ENCODE data around the gene EVC. TPM values are rescaled to one million over a fixed set of nuclear protein-coding genes. Genes with fewer than 3 reads are reported as not detected.

The EVC gene
- total and polyA plus RNA-seq, 2 experiments from 2014 or later: 4.8 to 8.6 TPM

DNA sequence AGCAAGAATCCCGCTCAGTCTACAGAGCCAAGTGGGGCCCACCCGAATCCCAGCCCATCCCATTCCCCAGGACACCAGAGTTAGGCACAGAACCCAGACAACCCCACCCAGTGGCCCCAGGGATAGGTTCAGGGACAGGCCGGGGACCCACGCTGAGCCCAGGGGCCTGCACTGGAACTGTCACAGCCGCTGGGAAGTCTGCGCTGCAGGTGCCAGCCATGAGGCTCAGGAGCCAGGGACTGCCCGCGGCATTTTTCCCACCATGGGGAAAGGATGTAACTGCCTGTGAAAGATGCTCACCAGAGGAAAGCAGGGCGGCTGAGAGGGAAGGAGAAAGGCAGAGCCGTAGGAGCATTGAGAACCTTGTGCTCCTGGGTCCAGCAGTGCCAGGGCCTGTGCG lies 14.7 kb upstream of the EVC start:
- no peak overlapping the region for H3K4me3 ChIP-seq
- no peak for DNase-seq (ENCODE audit: low spot score)
- no peak overlapping the region for H2AFZ ChIP-seq
- WGBS (ENCODE audit: low lambda C conversion rate, missing lambda C conversion rate): 96% methylated on average over 11 of the region's 11 CpGs
- H3K27me3 ChIP-seq: no peaks in the 10 kb centered on the region
- no peaks in the 10 kb centered on the region for H3K9me3 ChIP-seq (ENCODE audit: low read depth)
- TF ChIP-seq EZH2phosphoT487 (IDR thresholded peaks at IDR 0.05; ENCODE audit: low read depth, severe bottlenecking, unreplicated experiment) (no peak), CTCF (IDR thresholded peaks at IDR 0.05; ENCODE audit: poor library complexity) (no peak), EZH2 (IDR thresholded peaks at IDR 0.05; ENCODE audit: borderline replicate concordance) (no peak)
- no peak overlapping the region for H3K27ac ChIP-seq
- no peaks in the 10 kb centered on the region for H3K4me1 ChIP-seq (ENCODE audit: insufficient read depth)
- H3K4me2 ChIP-seq: no peak overlapping the region
- H3K9me2 ChIP-seq (replicated peaks; ENCODE audit: insufficient read depth): no peaks in the 10 kb centered on the region
- no peaks in the 10 kb centered on the region for H3K79me2 ChIP-seq
- H3K36me3 ChIP-seq (replicated peaks; ENCODE audit: insufficient read depth, low read depth): no peaks in the 10 kb centered on the region
- H4K20me1 ChIP-seq (ENCODE audit: insufficient read depth, poor library complexity, severe bottlenecking): no peaks in the 10 kb centered on the region

GRCh38 chr4:5700459-5700858 lies 10.5 kb upstream of the EVC start:
- TF ChIP-seq EZH2phosphoT487 (IDR thresholded peaks at IDR 0.05; ENCODE audit: low read depth, severe bottlenecking, unreplicated experiment) (no peak), EZH2 (IDR thresholded peaks at IDR 0.05; ENCODE audit: borderline replicate concordance) (no peak), CTCF (IDR thresholded peaks at IDR 0.05; ENCODE audit: poor library complexity) (no peak)
- Histone ChIP-seq H3K36me3 (replicated peaks; ENCODE audit: insufficient read depth, low read depth) (no peaks in the 10 kb centered on the region), H3K27ac (no peak overlapping the region), H4K20me1 (ENCODE audit: insufficient read depth, poor library complexity, severe bottlenecking) (no peaks in the 10 kb centered on the region), H3K9me3 (ENCODE audit: low read depth) (no peaks in the 10 kb centered on the region), H2AFZ (no peak overlapping the region), H3K27me3 (no peaks in the 10 kb centered on the region), H3K4me1 (ENCODE audit: insufficient read depth) (no peaks in the 10 kb centered on the region), H3K4me3 (no peak overlapping the region), H3K4me2 (no peak overlapping the region), H3K79me2 (no peaks in the 10 kb centered on the region), H3K9me2 (replicated peaks; ENCODE audit: insufficient read depth) (no peaks in the 10 kb centered on the region)
- DNase-seq (ENCODE audit: low spot score): no peak
- 93% methylated on average over 5 of the region's 5 CpGs for WGBS (ENCODE audit: low lambda C conversion rate, missing lambda C conversion rate)

DNA sequence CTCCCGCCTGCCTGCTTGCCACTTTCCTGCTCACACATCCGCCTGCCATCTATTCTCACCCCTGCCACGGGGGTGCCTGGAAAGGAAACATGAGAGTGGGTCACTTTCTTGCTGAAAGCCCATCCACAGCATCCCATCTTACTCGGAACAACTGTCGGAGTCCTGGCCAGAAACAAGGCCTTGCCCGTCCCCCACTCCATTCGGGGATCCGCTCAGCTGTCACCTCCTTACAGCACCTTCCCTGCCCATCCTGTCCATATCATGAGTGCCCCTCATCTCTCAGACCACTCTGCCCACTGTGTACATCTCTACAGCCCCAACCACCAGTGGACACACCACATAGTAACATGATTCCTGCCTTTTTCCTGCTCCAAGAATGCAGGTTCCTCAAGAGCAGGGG lies 9.0 kb upstream of the EVC start:
- TF ChIP-seq CTCF (IDR thresholded peaks at IDR 0.05; ENCODE audit: poor library complexity) (no peak), EZH2phosphoT487 (IDR thresholded peaks at IDR 0.05; ENCODE audit: low read depth, severe bottlenecking, unreplicated experiment) (no peak), EZH2 (IDR thresholded peaks at IDR 0.05; ENCODE audit: borderline replicate concordance) (no peak)
- H4K20me1 ChIP-seq (ENCODE audit: insufficient read depth, poor library complexity, severe bottlenecking): no peaks in the 10 kb centered on the region
- no peaks in the 10 kb centered on the region for H3K9me3 ChIP-seq (ENCODE audit: low read depth)
- no peak overlapping the region for H3K27ac ChIP-seq
- 93% methylated on average over 8 of the region's 8 CpGs for WGBS (ENCODE audit: low lambda C conversion rate, missing lambda C conversion rate)
- H3K79me2 ChIP-seq: no peaks in the 10 kb centered on the region
- no peak overlapping the region for H2AFZ ChIP-seq
- no peak overlapping the region for H3K4me3 ChIP-seq
- H3K36me3 ChIP-seq (replicated peaks; ENCODE audit: insufficient read depth, low read depth): no peaks in the 10 kb centered on the region
- DNase-seq (ENCODE audit: low spot score): no peak
- H3K4me2 ChIP-seq: no peak overlapping the region
- H3K9me2 ChIP-seq (replicated peaks; ENCODE audit: insufficient read depth): no peaks in the 10 kb centered on the region
- H3K4me1 ChIP-seq (ENCODE audit: insufficient read depth): no peaks in the 10 kb centered on the region
- H3K27me3 ChIP-seq: no peaks in the 10 kb centered on the region

DNA sequence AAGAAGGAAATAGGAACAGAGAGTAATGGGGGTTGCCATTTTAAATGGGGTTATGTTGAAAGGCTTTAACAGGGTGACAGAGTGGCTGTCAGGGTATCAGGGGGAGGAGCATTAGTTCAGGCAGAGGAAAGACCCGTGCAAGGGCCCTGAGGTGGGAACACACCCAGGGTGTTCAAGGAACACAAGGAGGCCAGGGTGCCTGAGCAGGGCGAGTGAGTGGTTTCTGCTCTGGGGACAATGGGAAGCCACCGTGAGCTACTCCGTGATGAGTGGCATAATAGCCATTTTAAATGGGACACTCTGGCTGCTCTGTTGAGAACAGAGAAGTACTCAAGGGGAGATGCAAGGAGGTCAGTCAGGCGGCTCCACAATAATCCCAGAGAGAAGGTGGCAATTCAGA lies 7.2 kb upstream of the EVC start:
- H3K79me2 ChIP-seq: peaks cover 3% of the 10 kb centered on the region
- H3K4me3 ChIP-seq: no peak overlapping the region
- no peak for TF ChIP-seq EZH2 (IDR thresholded peaks at IDR 0.05; ENCODE audit: borderline replicate concordance)
- TF ChIP-seq CTCF (IDR thresholded peaks at IDR 0.05; ENCODE audit: poor library complexity): no peak
- TF ChIP-seq EZH2phosphoT487 (IDR thresholded peaks at IDR 0.05; ENCODE audit: low read depth, severe bottlenecking, unreplicated experiment): no peak
- WGBS (ENCODE audit: low lambda C conversion rate, missing lambda C conversion rate): 98% methylated on average over 5 of the region's 5 CpGs
- H3K4me2 ChIP-seq: no peak overlapping the region
- no peaks in the 10 kb centered on the region for H3K9me3 ChIP-seq (ENCODE audit: low read depth)
- DNase-seq (ENCODE audit: low spot score): no peak
- no peaks in the 10 kb centered on the region for H3K27me3 ChIP-seq
- H3K27ac ChIP-seq: no peak overlapping the region
- no peak overlapping the region for H2AFZ ChIP-seq
- no peaks in the 10 kb centered on the region for H3K9me2 ChIP-seq (replicated peaks; ENCODE audit: insufficient read depth)
- H3K36me3 ChIP-seq (replicated peaks; ENCODE audit: insufficient read depth, low read depth): no peaks in the 10 kb centered on the region
- H3K4me1 ChIP-seq (ENCODE audit: insufficient read depth): peaks cover 10% of the 10 kb centered on the region
- no peaks in the 10 kb centered on the region for H4K20me1 ChIP-seq (ENCODE audit: insufficient read depth, poor library complexity, severe bottlenecking)
